ENCODE data around the gene ATAD1. TPM values are rescaled to one million over a fixed set of nuclear protein-coding genes. Genes with fewer than 3 reads are reported as not detected.

ATAD1 gene
- total and polyA plus RNA-seq, 10 of the 15 experiments (the other 5 are each of a cell fraction or from before 2014, with no cell fraction given) = 24.7 to 59.3 (median 41.1) TPM

DNA sequence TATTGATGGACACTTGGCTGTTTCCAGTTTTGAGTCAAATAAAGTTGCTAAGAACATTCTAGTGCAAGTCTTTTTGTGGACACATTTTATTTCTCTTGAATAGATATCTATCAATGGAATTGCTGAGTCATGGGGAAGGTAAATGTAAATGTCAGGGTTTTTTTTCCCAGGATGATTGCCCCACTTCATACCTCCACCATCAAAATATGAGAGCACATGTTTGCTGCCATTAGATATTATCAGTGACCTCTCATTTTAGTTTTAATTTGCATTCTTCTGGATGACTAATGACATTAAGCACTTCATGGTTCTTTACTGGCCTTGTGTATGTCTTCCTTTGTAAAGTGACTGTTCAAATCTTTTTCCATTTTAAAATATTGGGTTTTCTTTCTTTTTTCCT, 112.7 kb downstream of the ATAD1 start:
- ChIA-PET CTCF (no interaction called here), SMC1A (ENCODE audit: uncharacterized antibody, unreplicated experiment) (interaction anchor here (1.1 kb wide), 1 partner anchor 172 kb away, joined by 3 read pairs; no protein-coding TSS in a partner anchor), RAD21 (ENCODE audit: unreplicated experiment) (no interaction called here), POLR2A (no interaction called here)
- H3K9ac ChIP-seq (ENCODE audit: control insufficient read depth, insufficient read depth, low read length) = no peak overlapping the region
- no peaks in the 10 kb centered on the region for H4K20me1 ChIP-seq (ENCODE audit: control insufficient read depth, insufficient read depth)
- H3K36me3 ChIP-seq (ENCODE audit: control insufficient read depth in 2 of 2, insufficient read depth in 2 of 2, low read length in 1 of 2) = no peaks in the 10 kb centered on the region
- no peaks in the 10 kb centered on the region for H3K79me2 ChIP-seq (ENCODE audit: control insufficient read depth, insufficient read depth, low read length)
- no peak for FAIRE-seq
- no peaks in the 10 kb centered on the region for H3K9me3 ChIP-seq (replicated peaks; ENCODE audit: control insufficient read depth, insufficient read depth, low read length)
- no peak overlapping the region for H2AFZ ChIP-seq (ENCODE audit: control insufficient read depth, low read depth, low read length)
- no peaks in the 10 kb centered on the region for H3K27me3 ChIP-seq (replicated peaks in 1 of 2; ENCODE audit: control insufficient read depth in 2 of 2, insufficient read depth in 2 of 2, low read length in 1 of 2)
- no peak for TF ChIP-seq JUND (IDR thresholded peaks at IDR 0.05; ENCODE audit: low read depth, low read length)
- no peak for TF ChIP-seq NFYB (IDR thresholded peaks at IDR 0.05; ENCODE audit: insufficient read depth, low read depth, low read length)
- no peak for TF ChIP-seq EGR1 (IDR thresholded peaks at IDR 0.05; ENCODE audit: borderline replicate concordance in 1 of 2, low read depth in 2 of 2, low read length in 2 of 2)
- no peak for TF ChIP-seq SMC3 (IDR thresholded peaks at IDR 0.05; ENCODE audit: borderline replicate concordance, low read length)
- no peak for TF ChIP-seq FOXK2 (IDR thresholded peaks at IDR 0.05)
- no peak overlapping the region for H3K4me2 ChIP-seq (ENCODE audit: control insufficient read depth, insufficient read depth)
- no peak for ATAC-seq
- DNase-seq (ENCODE audit: low read depth, low spot score) = no peak
- in situ Hi-C loops (cut with MboI) (no loop called here), intact Hi-C loops (cut with micrococcal nuclease; ENCODE audit: unreplicated experiment) (no loop called here)
- H3K27ac ChIP-seq (ENCODE audit: control insufficient read depth, insufficient read depth) = no peak overlapping the region
- H3K4me3 ChIP-seq = no peak overlapping the region
- H3K4me1 ChIP-seq (ENCODE audit: control insufficient read depth, insufficient read depth, low read length) = no peaks in the 10 kb centered on the region
- BruUV-seq (replicated peaks) = no TSS peak

DNA sequence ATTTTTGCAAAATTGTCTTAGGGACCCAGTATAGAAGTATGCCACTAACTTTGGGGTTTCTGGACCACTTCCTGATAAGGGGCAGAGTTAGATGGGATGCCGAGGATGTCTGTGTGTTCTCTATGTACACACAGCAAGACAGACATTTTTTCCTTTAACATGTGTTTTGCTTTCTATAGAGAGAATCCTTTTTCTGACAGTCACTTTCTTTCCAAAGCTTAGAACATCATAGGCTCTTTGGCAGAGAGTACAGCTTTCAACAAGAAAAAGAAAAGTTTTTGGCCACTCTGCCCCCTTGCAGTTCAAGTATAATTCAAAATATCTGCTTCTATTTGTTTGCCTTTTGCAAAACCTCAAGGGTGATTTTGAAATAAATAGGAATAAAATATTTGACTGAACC, 114.3 kb downstream of the ATAD1 start:
- no peak for FAIRE-seq
- Histone ChIP-seq H3K4me1 (ENCODE audit: control insufficient read depth, insufficient read depth, low read length) (no peaks in the 10 kb centered on the region), H3K4me2 (ENCODE audit: control insufficient read depth, insufficient read depth) (no peak overlapping the region), H3K9me3 (replicated peaks; ENCODE audit: control insufficient read depth, insufficient read depth, low read length) (no peaks in the 10 kb centered on the region), H4K20me1 (ENCODE audit: control insufficient read depth, insufficient read depth) (no peaks in the 10 kb centered on the region), H3K36me3 (ENCODE audit: control insufficient read depth in 2 of 2, insufficient read depth in 2 of 2, low read length in 1 of 2) (no peaks in the 10 kb centered on the region), H3K9ac (ENCODE audit: control insufficient read depth, insufficient read depth, low read length) (no peak overlapping the region), H2AFZ (ENCODE audit: control insufficient read depth, low read depth, low read length) (no peak overlapping the region), H3K27me3 (replicated peaks in 1 of 2; ENCODE audit: control insufficient read depth in 2 of 2, insufficient read depth in 2 of 2, low read length in 1 of 2) (no peaks in the 10 kb centered on the region), H3K27ac (ENCODE audit: control insufficient read depth, insufficient read depth) (no peak overlapping the region), H3K79me2 (ENCODE audit: control insufficient read depth, insufficient read depth, low read length) (no peaks in the 10 kb centered on the region), H3K4me3 (no peak overlapping the region)
- in situ Hi-C loops (cut with MboI) = no loop called here
- RAD21 ChIA-PET (ENCODE audit: unreplicated experiment) = no interaction called here
- DNase-seq (ENCODE audit: low read depth, low spot score) = no peak
- CTCF ChIA-PET = no interaction called here
- no peak for ATAC-seq
- WGBS (ENCODE audit: insufficient coverage, insufficient replicate concordance, low lambda C conversion rate, missing lambda C conversion rate) = 0% methylated on average over 1 of the region's 1 CpG
- intact Hi-C loops (cut with micrococcal nuclease; ENCODE audit: unreplicated experiment) = no loop called here
- TF ChIP-seq, protein P1, sequence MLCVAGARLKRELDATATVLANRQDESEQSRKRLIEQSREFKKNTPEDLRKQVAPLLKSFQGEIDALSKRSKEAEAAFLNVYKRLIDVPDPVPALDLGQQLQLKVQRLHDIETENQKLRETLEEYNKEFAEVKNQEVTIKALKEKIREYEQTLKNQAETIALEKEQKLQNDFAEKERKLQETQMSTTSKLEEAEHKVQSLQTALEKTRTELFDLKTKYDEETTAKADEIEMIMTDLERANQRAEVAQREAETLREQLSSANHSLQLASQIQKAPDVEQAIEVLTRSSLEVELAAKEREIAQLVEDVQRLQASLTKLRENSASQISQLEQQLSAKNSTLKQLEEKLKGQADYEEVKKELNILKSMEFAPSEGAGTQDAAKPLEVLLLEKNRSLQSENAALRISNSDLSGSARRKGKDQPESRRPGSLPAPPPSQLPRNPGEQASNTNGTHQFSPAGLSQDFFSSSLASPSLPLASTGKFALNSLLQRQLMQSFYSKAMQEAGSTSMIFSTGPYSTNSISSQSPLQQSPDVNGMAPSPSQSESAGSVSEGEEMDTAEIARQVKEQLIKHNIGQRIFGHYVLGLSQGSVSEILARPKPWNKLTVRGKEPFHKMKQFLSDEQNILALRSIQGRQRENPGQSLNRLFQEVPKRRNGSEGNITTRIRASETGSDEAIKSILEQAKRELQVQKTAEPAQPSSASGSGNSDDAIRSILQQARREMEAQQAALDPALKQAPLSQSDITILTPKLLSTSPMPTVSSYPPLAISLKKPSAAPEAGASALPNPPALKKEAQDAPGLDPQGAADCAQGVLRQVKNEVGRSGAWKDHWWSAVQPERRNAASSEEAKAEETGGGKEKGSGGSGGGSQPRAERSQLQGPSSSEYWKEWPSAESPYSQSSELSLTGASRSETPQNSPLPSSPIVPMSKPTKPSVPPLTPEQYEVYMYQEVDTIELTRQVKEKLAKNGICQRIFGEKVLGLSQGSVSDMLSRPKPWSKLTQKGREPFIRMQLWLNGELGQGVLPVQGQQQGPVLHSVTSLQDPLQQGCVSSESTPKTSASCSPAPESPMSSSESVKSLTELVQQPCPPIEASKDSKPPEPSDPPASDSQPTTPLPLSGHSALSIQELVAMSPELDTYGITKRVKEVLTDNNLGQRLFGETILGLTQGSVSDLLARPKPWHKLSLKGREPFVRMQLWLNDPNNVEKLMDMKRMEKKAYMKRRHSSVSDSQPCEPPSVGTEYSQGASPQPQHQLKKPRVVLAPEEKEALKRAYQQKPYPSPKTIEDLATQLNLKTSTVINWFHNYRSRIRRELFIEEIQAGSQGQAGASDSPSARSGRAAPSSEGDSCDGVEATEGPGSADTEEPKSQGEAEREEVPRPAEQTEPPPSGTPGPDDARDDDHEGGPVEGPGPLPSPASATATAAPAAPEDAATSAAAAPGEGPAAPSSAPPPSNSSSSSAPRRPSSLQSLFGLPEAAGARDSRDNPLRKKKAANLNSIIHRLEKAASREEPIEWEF (IDR thresholded peaks at IDR 0.05; ENCODE audit: insufficient replicate concordance, low read depth, low read length) = no peak
- TF ChIP-seq FOXK2 (IDR thresholded peaks at IDR 0.05) (no peak), EED (IDR thresholded peaks at IDR 0.05; ENCODE audit: low read depth) (no peak), CBFB (IDR thresholded peaks at IDR 0.05; ENCODE audit: low read depth) (no peak), KLF5 (IDR thresholded peaks at IDR 0.05; ENCODE audit: partially characterized antibody) (no peak), RELA (IDR thresholded peaks at IDR 0.05; ENCODE audit: borderline replicate concordance, partially characterized antibody) (no peak), PAX5 (IDR thresholded peaks at IDR 0.05; ENCODE audit: borderline replicate concordance, low read depth, low read length) (no peak), CHD2 (IDR thresholded peaks at IDR 0.05; ENCODE audit: borderline replicate concordance, low read depth, low read length) (no peak)
- TF ChIP-seq, protein P2, sequence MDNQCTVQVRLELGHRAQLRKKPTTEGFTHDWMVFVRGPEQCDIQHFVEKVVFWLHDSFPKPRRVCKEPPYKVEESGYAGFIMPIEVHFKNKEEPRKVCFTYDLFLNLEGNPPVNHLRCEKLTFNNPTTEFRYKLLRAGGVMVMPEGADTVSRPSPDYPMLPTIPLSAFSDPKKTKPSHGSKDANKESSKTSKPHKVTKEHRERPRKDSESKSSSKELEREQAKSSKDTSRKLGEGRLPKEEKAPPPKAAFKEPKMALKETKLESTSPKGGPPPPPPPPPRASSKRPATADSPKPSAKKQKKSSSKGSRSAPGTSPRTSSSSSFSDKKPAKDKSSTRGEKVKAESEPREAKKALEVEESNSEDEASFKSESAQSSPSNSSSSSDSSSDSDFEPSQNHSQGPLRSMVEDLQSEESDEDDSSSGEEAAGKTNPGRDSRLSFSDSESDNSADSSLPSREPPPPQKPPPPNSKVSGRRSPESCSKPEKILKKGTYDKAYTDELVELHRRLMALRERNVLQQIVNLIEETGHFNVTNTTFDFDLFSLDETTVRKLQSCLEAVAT (IDR thresholded peaks at IDR 0.05) = no peak
- POLR2A ChIA-PET = no interaction called here
- no TSS peak for BruUV-seq (replicated peaks)
- SMC1A ChIA-PET (ENCODE audit: uncharacterized antibody, unreplicated experiment) = no interaction called here

All from GM12878 (cell line).